ENCODE results near the gene GPRC5D. TPM values are rescaled to one million over a fixed set of nuclear protein-coding genes. Genes with fewer than 3 reads are reported as not detected.

Gene GPRC5D
- total RNA-seq, 1 donor from 2014 or later: not detected

- Mint-ChIP-seq H3K9me3 (no peaks in the 10 kb centered on the region), H3K4me3 (no peak overlapping the region), H3K27ac (ENCODE audit: unreplicated experiment) (no peak overlapping the region), H3K36me3 (ENCODE audit: low read depth) (no peaks in the 10 kb centered on the region), H3K27me3 (ENCODE audit: low read depth) (peaks cover 6% of the 10 kb centered on the region), H3K4me1 (peaks cover 12% of the 10 kb centered on the region)
- TF ChIP-seq CTCF (conservative IDR thresholded peaks at IDR 0.05): no peak
- DNase-seq (ENCODE audit: low read depth, low spot score): no peak
Observed at GRCh38 chr12:12995088-12995487, 43.1 kb upstream of the GPRC5D start.

GRCh38 chr12:12993367-12993766 lies 41.4 kb upstream of the GPRC5D start:
- no peaks in the 10 kb centered on the region for H3K36me3 Mint-ChIP-seq (ENCODE audit: low read depth)
- H3K4me1 Mint-ChIP-seq: no peaks in the 10 kb centered on the region
- TF ChIP-seq CTCF (conservative IDR thresholded peaks at IDR 0.05): no peak
- H3K9me3 Mint-ChIP-seq: no peaks in the 10 kb centered on the region
- no peak overlapping the region for H3K4me3 Mint-ChIP-seq
- no peak for DNase-seq (ENCODE audit: low read depth, low spot score)
- no peak overlapping the region for H3K27ac Mint-ChIP-seq (ENCODE audit: unreplicated experiment)
- no peaks in the 10 kb centered on the region for H3K27me3 Mint-ChIP-seq (ENCODE audit: low read depth)

GRCh38 chr12:12992418-12993130 lies 40.6 kb upstream of the GPRC5D start:
- no peak for DNase-seq (ENCODE audit: low read depth, low spot score)
- H3K36me3 Mint-ChIP-seq (ENCODE audit: low read depth): no peaks in the 10 kb centered on the region
- TF ChIP-seq CTCF (conservative IDR thresholded peaks at IDR 0.05): no peak
- H3K4me1 Mint-ChIP-seq: no peaks in the 10 kb centered on the region
- peak overlapping the region; percentile 22 for H3K27ac Mint-ChIP-seq (ENCODE audit: unreplicated experiment)
- no peaks in the 10 kb centered on the region for H3K9me3 Mint-ChIP-seq
- no peak overlapping the region for H3K4me3 Mint-ChIP-seq
- H3K27me3 Mint-ChIP-seq (ENCODE audit: low read depth): no peaks in the 10 kb centered on the region

GRCh38 chr12:12990700-12991468 lies 38.9 kb upstream of the GPRC5D start:
- H3K27me3 Mint-ChIP-seq (ENCODE audit: low read depth): no peaks in the 10 kb centered on the region
- H3K9me3 Mint-ChIP-seq: no peaks in the 10 kb centered on the region
- peaks cover 3% of the 10 kb centered on the region for H3K36me3 Mint-ChIP-seq (ENCODE audit: low read depth)
- no peak overlapping the region for H3K27ac Mint-ChIP-seq (ENCODE audit: unreplicated experiment)
- no peak for TF ChIP-seq CTCF (conservative IDR thresholded peaks at IDR 0.05)
- no peak overlapping the region for H3K4me3 Mint-ChIP-seq
- DNase-seq (ENCODE audit: low read depth, low spot score): no peak
- no peaks in the 10 kb centered on the region for H3K4me1 Mint-ChIP-seq

- peak overlapping the region; percentile 48 for H3K27ac Mint-ChIP-seq (ENCODE audit: unreplicated experiment)
- no peaks in the 10 kb centered on the region for H3K27me3 Mint-ChIP-seq (ENCODE audit: low read depth)
- no peak for DNase-seq (ENCODE audit: low read depth, low spot score)
- H3K4me1 Mint-ChIP-seq: peaks cover 6% of the 10 kb centered on the region
- peaks cover 3% of the 10 kb centered on the region for H3K36me3 Mint-ChIP-seq (ENCODE audit: low read depth)
- no peak for TF ChIP-seq CTCF (conservative IDR thresholded peaks at IDR 0.05)
- H3K9me3 Mint-ChIP-seq: no peaks in the 10 kb centered on the region
- no peak overlapping the region for H3K4me3 Mint-ChIP-seq
Observed at GRCh38 chr12:12987421-12987820, 35.5 kb upstream of the GPRC5D start.
